CD4-positive, alpha-beta T cell treated with Interleukin-4 for 4 hours (primary cell): ENCODE results near the gene TMEM72.
"Not testable (repeated sequence)": the region's sequence is repeated elsewhere in the genome, so short reads cannot be mapped to it uniquely, and the experiment has no call there.

Experiments
- DNase-seq: peaks from one replicate; pipeline ENCODE4 v3.0.0-alpha.2; 2020

The TMEM72 gene

DNA sequence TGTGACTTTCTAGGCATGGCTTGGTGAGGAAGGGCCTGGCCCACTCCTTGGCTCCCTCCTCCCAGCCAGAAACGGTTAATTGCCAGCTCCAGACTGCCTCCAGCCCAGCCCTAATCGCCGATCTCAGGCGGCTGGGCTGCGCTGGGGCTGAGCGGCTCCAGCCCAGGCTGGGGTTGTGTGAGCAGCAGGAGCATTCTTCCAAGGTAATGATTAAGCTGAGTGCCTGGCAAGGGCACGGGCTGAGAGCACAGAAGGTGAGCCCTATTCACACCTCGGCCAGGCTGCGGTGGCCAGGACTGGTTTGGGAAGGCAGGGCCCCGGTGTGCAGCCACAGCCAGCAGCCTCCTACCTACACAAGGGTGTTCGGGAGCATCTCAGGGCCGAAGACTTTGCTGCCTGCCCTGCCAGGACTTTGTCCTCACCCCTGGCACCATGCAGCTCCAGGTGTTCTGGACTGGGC is at the start of gene TMEM72:
Gene TMEM72 (plus strand): TSS at position 257 of the 460 bp plus-strand sequence. CDS start 176 bp downstream, at position 433.
- no peak for DNase-seq

DNA sequence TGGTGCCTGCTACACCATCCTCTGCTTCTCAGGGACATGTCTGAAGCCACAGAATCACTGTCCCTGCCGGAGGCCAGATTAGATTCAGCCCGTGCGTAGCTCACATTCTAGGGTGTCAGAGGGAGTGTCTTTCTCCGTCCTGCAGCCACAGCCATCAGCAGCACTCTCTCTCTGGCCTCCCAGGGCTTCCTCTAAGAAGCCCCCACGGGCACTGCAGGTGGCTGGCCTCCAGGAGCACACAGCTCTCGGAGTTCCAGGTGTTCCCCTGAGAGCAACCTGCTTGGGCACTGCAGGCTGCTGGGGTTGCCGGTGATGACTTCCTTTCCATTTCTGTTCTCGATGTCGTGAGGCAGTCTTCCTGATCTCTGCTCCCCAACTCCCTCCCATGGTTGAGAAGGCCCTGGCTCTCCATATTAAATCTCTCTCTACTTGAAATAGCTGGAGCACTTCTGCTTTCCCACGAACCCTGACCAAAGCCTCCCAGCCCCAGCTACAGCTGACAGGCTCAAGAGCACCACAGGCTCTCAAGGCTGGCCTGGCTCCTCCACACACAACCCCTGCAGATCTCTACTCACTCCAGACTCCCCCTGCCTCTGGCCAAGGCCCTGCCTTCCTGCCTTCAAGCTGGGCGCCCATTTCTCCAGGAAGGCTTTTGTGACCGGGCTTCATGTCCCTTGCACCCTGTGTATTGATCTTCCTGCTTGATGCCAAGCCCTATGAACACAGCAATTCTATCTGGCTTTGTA is 49.0 kb upstream of the TMEM72 start:
- no peak for DNase-seq

DNA sequence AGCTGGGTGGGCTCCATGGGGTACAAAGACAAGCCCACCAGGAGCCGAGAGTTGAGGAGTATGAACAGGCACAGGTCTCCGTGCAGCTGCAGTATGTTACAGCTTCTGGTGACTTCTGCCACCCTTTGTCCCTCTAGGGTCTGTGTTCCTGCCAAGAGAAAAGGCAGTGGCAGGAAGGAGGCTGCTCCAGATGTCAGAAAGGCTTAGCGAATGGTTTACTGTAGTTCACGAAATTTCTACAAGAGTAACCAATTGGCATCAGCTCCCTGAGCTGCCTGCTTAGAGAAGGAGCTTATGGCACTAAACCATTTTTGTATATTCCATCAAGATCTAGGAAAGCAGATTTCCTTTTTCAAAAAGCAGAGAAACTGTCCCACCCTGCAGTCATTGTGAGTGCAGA is 48.2 kb upstream of the TMEM72 start:
- DNase-seq: no peak

DNA sequence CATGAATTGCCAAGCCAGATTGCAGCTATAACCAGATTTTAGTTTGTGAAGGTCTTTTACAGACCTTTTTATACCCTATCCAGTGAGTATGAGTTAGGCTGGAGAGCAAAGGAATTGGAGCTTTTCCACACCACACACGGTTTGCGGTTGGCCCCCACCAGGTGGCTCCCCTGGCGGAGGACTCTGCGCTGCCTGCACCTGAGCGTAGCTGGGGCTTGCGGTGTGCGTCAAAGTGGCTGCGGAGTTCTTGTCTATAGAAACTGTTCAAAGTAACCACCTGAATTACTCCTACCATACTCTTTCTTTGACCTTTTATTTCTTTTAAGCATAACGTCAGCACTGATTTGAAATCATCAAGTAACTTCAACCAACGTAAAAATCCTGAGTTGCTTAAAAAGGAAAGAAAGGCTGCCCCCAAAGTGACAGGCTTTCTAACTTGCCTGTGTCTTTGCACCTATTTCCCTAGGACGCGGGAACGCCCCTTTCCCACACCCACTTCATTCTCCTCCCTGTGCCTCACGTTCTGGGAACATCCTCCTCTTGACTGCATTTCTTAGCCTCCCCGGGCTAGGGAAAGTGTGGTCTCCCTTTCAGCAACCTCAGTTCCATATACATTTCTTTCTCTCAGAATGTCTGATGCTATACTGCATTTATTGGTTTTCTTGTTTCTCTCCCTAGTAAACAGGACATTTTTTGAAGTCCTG is 47.6 kb upstream of the TMEM72 start:
- DNase-seq: no peak

DNA sequence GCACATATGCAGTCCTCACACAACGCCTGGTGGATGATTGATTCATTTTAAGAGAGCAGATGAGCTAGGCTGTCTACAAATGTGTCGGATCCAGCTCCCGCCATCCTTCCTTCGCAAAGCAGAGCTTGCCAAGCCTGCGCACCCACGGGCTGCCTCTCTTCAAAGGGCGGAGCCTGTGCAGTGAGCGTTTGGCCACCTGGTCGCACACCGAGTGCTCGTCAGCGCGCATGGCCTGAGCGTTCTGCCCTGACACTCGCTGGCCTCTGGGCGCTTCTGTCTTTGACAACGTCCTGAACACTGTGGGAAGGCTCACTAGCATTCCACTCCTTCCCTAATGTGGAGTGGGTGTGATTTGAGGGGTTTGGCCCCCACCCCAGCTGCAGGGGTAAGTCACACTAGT is 47.1 kb upstream of the TMEM72 start:
- no peak for DNase-seq

DNA sequence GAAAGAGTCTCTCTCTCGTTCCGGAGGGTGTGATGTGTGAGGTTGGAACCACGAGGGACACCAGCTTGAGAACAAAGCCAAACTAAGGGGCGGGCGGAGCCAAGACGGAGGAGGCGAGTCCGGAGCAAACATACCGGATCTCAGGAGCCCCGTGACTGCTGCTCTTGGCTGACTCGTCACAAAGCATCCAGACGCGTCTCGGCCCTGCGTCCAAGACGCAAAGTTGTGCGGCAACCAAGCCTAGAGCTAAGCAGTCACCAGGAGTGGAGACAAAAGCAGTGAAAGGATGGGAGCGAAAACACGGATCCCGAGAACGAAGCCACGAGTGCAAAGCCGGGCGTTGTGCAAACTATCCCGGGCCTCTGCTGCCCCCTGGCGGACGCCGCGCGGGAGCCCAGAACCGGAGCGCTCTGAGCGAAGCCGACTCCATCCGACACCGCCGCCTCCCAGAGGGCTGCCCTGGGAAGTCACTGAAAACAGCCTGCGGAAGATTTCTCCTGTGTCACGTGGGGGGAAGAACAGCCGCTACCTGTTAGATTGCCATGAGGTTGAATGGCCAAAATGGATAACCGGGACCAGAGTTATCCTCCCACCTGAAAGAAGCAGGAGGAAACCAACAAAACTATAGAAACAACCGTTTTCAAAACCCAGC is 46.4 kb upstream of the TMEM72 start:
- peak; percentile 72 for DNase-seq

DNA sequence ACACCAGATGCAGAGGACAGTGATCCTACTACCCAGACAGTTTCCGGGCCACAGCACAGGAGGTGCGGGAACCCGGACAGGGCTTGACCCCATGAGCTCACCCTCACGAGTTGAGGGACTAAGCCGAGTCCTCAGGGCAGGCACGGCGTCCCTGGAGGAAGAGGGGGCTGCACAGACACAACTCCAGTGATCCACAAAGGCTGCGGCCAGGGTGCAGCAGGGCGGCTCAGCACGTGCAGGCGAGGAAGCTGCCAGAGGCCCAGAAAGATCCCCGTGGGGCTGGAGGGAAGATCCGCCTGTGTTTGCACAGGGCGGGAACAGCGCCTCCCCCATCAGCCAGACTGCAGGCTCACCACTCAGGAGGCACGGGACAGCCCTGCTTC is 45.9 kb upstream of the TMEM72 start:
- DNase-seq: no peak

DNA sequence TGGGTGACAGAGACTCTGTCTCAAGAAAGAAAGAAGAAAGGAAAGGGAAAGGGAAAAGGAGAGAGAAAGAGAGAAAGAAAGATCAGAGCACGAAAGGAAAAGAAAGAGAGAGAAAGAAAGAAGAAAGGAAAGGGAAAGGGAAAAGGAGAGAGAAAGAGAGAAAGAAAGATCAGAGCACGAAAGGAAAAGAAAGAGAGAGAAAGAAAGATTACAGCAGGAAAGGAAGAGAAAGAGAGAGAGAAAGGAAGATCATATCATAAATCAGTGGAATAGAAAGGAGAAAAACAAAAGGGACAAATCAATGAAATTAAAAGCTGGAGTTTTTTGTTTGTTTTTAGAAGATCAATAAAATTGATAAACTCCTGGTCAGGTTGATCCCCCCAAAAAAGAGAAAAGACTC is 44.8 kb upstream of the TMEM72 start:
- not testable (repeated sequence) for DNase-seq

DNA sequence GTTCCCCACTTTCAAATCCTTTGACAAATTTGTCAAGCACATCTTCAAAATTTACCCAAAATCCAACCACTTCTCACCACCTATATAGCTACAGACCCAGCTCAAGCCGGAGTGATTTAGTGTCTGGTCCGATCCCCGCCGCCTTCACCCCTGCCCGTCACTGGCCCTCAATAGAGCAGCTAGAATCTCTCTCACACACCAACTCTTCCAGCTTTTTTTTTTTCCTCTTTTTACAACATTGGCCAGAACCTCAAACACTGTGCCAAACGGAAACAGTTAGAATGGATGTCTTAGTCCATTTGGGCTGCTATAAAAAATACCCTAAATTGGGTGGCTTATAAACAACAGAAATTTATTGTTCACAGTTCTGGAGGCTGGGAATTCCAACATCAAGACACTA is 41.1 kb upstream of the TMEM72 start:
- no peak for DNase-seq

DNA sequence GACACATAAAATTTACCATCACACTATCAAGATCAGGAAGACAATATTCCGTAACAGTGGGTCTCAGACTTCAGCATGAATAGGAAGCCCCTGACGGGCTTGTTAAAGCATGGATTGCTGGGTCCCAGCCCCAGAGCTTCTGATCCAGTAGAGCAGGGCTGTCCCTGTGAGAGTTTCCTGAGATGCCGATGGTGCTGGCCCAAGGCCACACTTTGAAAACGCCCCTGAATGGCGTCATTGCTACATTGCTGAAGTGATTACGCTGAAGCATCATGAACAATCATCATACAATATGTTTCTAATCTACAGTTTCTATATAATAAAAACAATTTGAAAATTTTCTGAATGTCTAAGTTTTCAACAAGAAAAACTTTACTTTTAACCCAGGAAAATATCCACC is 38.0 kb upstream of the TMEM72 start:
- no peak for DNase-seq

DNA sequence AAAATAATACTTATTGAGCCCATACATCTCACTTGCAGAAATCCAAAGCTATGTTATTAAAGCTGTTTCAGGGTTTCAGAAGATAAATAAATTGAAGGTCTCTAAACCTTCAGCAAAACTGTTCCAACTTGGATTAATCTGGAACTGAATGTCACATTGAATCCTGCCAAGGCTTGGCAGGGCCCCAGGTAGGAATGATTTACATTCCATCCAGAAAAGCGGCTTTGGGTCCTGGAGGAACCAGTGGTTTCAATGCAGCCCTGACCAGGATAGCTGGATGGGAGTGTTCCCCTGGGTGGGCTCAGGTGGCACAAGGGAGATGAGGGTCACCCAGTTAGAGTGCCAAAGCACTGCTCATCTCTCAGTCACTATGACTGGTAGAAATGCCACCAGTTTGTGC is 37.0 kb upstream of the TMEM72 start:
- DNase-seq: no peak

DNA sequence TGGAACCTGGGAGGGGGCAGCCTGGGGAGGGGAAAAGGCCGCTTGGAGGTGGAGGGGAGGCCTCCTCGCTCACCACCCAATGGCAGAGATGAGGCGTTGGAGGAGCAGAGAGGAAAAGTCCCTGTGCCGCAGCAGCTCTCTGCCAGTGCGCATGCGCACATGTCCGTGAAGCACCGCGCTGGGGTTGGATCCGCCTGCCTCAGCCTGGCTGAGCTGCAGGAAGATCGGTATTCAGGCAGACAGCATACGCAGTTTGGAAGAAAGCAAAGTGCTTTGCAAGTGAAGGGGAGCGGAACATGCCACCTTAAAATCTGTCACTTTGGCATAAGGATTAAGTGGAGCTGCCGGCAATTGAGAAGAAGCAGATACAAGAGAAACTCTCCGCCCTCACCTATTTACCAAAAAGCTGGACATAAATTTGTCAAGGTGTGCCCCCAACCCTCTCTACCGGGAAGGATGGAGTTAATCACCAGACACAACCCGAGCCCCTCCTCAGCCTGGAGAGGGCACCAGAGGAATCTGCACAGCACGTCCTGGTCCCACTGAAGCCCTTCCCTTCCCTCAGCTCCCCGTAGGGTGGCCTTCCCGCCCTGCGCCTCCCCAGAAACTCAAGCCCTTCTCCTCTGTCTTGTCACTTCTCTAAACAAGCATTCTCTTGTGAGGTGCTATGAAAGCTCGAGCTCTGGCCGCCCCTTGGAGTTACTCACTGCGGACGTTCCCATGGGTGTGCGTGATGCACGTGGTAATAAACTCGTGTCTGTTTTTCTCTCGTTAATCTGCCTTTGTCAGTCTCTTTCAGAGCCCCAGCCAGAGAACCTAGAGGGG is 32.2 kb upstream of the TMEM72 start:
- DNase-seq: peak; percentile 69

DNA sequence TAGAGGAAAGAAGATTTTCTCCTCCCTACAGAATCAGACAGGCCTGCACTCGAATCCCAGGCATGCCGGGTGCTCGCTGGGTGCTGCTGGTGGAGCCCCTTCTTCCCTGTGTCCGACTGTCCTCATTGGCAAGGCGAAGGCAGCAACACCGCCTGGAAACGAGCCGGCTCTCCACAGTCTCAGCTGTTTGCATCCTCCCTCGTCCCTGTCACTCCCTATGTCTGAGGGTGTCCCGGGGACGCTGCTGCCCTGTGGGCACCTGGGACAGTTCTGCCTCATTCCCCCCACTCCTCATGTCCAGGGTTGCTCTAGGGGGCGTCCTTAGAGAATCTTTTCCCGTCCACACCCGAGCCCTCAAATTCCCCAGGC is 31.6 kb upstream of the TMEM72 start:
- no peak for DNase-seq

DNA sequence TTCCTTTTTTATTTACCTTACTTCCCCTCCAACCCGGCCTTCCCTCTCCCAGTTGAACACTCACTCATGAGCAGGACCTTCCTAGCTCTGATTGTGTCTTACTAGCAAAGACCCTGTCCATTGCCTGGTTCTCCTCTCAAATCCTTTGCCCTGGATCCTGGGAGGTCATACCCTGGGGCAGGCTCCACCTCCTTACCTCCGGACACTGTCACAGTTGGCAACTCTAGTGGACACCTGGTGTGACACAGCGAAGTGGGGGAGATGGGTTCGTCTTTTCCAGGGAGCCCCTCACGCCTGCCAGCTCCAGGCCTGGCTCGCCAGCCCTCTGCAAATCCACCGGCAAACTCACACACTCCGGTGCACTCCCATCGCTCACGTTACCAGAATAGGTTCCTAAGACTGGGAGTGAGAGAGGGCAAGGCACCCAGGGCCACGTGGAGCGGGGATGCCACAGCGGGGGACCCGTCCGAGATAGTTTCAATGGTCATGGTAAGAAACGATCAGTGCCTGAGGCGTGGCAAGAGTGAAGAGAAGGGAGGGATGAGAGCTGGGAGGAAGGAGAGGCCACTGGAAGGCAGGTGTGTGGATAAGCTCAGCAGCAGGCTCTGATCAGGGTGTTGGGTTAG is 30.9 kb upstream of the TMEM72 start:
- no peak for DNase-seq

DNA sequence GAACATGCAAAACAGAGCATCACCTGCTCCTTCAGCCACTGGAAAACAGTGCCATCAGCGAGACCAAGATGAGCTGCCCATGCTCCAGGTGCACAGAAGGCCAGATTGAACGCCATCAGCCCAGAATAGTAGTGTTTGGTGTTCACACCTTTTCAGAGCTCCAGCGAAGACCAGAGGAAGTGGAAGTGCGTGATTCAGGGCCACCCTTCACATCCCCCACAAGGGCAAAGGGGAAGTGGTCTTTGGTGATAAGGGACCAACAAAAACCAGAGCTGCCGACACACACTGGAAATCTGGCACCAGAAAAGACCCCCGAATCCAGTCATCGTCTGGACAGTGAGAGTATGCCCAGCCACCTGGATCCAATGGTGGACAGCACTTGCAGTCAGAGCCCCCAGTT is 29.5 kb upstream of the TMEM72 start:
- no peak for DNase-seq

DNA sequence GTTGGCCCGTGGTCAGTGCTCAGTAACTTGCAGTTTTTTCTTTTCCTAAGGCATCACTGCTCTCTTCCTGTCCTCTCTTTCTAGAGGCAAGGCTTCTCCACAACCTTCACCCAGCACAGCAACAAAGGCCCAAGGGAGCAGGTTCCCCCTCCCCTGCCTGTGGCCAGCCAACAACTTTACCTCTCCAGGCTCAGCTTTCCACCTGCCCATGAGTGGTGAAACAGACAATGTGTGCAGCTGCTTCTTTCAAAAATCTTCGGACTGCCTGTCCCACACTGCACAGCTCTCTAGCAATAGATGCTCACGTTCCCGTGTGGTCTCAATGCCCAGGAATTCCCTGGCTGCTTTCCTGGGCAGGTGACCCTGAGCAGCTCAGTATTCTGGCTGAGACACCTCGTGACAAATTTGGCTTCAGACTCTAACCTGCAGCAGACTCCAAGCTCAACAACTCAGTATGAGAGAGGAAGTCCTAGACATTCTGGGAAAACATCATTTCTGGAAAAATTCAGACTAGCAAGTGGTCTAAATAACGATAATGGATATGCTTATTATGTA is 28.9 kb upstream of the TMEM72 start:
- DNase-seq: no peak

DNA sequence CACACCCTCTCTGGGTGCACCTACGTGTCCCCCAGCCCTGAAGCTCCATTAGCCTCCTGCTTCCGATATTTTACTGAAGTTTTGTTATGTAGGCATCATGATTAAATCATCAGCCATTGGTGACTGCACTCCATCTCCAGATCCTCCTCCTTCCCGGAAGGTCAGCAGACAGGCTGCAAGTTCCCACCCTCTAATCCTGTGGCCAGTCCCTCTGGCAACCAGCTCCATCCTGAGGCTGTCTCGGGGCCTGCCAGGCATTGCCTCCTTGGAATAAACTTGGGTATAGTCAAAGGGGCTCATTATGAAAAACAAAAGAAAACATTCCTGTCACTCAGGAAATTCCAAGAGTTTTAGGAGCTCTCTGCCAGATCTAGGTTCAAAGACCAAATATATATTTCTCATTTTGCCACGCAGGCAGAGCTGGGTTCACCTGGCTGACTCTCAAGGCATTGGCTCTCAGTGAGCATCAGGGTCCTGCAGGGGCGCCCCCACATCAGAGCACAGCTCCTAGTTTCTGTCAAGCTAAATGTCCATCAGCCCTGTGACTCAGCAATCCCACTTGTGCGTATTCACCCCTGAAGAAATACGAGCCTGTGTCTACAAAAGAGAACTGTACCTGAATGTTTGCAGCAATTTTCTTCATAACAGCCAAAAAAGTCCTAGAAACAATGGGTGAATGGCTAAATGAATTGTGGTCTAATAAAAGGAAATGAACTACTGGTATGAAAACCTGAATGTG is 27.4 kb upstream of the TMEM72 start:
- DNase-seq: no peak

DNA sequence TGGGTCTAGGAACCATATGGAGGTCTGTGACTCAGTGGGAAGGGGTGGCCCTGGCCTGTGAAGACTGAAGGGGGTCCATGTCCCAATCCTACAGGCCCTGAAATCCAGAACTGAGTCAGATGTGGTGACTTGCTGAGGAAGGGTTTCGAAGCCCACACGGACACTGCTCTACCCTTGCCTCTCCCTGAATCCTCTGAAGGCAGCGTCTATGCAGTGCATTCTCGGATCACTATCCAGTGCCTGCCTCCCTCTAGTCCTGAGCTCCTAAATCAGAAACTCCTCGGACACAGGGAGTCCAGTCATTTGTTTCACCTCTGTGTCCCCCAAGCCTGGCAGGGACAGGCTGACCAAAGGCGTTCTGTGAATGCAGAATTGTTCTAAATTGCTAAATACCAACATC is 25.4 kb upstream of the TMEM72 start:
- DNase-seq: no peak

DNA sequence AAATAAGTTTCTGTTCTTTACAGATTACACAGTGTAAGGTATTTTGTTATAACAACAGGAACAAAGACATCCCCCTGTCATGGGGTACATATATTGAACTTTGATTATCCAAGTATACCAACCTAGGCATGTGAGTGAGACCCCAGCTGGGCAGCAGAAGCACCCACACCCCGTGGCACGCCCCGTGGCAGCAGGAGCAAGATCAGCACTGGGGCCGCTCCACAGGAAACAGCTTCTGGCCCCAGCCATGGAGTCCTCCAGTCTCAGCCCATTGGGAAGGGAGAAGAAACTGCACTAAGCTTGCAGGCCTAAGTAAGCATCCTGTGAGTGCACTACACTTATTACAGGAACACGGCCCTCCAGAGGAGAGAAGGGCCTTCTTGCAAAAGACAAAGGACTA is 24.2 kb upstream of the TMEM72 start:
- no peak for DNase-seq

DNA sequence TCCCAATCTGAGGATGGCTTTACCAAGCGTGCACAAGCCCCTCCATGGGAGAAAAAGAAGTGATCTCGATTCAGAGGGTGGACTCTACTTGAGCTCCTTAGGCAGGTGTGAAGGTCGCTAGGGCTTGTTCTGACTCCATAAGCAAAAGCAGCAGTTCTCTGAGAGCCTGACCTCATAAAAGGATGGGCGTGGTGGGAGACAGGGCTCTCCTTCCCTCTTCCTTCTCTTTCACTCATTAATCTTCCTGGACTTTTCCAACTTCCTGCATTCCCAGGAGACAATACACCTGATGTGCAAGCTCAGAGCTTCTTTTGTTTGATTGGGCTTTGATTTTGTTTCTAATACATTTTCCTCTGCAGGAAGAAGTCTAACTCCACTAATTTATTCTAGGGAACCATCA is 22.3 kb upstream of the TMEM72 start:
- DNase-seq: no peak

DNA sequence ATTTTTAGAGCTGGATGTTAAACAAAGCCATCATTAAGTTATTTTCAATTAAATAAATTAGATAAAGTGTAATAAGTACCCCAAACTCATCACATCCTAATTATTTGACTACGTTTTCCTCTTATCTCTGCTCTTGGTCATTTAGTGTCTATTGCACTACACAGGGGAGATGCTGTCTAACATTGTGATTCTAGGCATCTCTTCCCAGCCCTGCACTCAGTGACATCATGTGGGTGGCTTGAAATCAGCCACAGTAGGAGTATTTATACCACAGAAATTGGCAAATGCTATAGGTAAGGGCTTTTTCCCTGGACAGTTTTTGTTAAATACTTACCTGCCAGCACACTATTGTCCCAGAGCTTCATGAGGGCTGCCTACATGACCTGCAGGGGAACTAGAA is 21.3 kb upstream of the TMEM72 start:
- no peak for DNase-seq
